ENCODE results near the gene TMEM255A. TPM values are rescaled to one million over a fixed set of nuclear protein-coding genes. Genes with fewer than 3 reads are reported as not detected.
A peak's percentile ranks its signal among the peaks of the same experiment; 100 is the strongest.

The TMEM255A gene
- total RNA-seq, 2 experiments from 2014 or later, result not detected

DNA sequence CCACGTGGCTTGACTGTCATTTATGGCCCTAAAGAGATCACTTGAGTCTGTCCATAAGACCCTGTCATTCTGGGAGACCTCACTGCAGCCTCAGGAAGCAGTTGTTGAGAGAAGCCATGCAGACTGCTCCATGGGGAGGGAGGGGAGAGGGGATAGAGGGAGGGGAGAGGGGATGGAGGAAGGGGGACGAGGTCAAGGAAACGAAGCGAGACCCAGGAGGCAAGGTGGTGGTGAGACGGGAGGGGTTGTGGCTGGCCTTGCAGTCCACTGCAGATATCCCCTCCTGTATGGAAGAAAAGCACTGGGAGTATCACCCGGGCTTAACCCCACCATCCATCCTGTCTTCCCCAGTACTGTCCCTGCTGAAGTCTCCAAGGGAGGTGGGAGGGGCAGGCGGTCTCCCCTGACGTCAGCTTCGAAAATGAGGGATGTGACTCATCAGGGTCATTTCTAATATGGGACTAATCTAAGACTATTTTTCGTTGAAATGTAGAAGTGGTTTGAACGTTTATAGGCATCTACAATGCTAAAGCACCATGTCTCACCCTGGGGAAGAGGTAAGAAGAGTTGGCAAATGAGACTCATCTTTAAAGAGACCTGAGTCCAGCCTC, 5.6 kb downstream of the TMEM255A start:
- intact Hi-C loops (cut with DNase I, micrococcal nuclease), result loop anchor here in 1 of 2 experiments (5.0 kb wide), 1 partner anchor 162 kb away; the partner anchor contains the start of gene LAMP2
- CTCF ChIA-PET, result no interaction called here
- H3K36me3 Mint-ChIP-seq (ENCODE audit: low read depth), result no peaks in the 10 kb centered on the region
- no peaks in the 10 kb centered on the region for H3K9me3 Mint-ChIP-seq (ENCODE audit: low read depth)
- no peak overlapping the region for H3K4me3 Mint-ChIP-seq
- no peak for DNase-seq
- no peak for ATAC-seq
- H3K27ac Mint-ChIP-seq, result no peak overlapping the region
- peaks cover 11% of the 10 kb centered on the region for H3K27me3 Mint-ChIP-seq
- H3K4me1 Mint-ChIP-seq, result peaks cover 28% of the 10 kb centered on the region
- POLR2A ChIA-PET, result no interaction called here

DNA sequence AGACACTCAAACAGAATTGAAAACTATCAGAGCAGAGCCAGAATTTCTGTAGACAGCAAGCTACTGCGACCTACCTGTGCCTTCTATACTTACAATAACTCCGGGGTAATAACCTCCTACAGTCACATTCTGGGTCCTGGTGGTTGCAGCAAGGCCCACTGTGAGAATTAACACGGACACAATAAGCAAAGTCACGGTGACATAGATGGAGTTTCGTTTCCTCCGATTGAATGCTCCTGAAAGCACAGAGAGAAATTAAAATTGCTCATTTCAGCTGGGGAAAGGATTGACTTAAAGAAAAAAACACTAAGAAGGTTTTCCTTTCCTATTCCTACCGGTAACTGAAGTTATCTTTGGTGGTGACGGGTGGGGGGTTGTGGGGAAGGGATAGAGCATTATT, 7.0 kb downstream of the TMEM255A start:
- Mint-ChIP-seq H3K27me3 (peaks cover 2% of the 10 kb centered on the region), H3K27ac (no peak overlapping the region), H3K36me3 (ENCODE audit: low read depth) (no peaks in the 10 kb centered on the region), H3K4me1 (peaks cover 22% of the 10 kb centered on the region), H3K4me3 (no peak overlapping the region), H3K9me3 (ENCODE audit: low read depth) (no peaks in the 10 kb centered on the region)
- ChIA-PET CTCF (no interaction called here), POLR2A (no interaction called here)
- intact Hi-C loops (cut with DNase I, micrococcal nuclease), result no loop called here
- ATAC-seq, result no peak
- no peak for DNase-seq

DNA sequence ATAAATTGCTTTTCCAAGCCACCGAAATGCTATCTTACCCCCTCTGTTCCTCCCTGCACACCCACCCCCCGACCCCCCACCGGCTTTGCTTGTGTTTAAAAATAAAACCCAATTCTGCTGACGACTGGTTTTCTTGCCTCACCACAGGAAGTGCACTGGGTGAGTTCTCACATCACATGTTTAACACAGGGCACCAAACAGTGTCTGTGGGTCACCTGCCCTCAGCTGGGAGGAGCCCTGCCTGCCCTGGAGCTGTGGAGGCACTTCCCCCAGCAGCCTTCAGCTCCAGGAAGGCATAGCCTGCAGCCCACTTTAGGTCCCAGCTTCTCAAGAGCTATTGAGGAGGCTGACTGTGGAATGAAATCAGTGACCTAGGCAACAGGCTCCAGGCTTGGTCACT, 8.8 kb downstream of the TMEM255A start:
- no peaks in the 10 kb centered on the region for H3K27me3 Mint-ChIP-seq
- H3K27ac Mint-ChIP-seq, result no peak overlapping the region
- H3K4me1 Mint-ChIP-seq, result peaks cover 21% of the 10 kb centered on the region
- ATAC-seq, result peak; percentile 98
- ChIA-PET POLR2A (no interaction called here), CTCF (no interaction called here)
- no peaks in the 10 kb centered on the region for H3K9me3 Mint-ChIP-seq (ENCODE audit: low read depth)
- DNase-seq, result peak; percentile 55
- no peak overlapping the region for H3K4me3 Mint-ChIP-seq
- intact Hi-C loops (cut with DNase I, micrococcal nuclease), result no loop called here
- no peaks in the 10 kb centered on the region for H3K36me3 Mint-ChIP-seq (ENCODE audit: low read depth)

DNA sequence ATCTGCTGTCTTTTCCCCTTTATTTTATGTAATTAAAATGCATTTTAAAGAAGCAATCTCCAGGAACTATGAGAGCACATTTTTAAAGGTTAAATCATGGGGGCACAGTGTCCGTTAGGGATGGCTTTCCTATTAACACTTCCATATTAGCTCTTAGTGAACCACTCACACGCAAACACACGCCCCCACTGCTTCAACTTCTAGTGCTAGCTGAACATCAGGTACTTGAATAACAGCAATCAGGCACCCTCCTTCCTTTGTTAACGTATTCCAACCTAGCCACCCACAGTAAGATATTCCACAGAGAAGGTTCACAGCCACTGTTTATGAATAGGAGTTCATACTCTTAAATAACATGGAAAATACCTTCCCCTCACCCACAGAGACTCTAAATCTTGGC, 9.3 kb downstream of the TMEM255A start:
- CTCF ChIA-PET, result no interaction called here
- no peaks in the 10 kb centered on the region for H3K27me3 Mint-ChIP-seq
- DNase-seq, result no peak
- no peak overlapping the region for H3K4me3 Mint-ChIP-seq
- no peaks in the 10 kb centered on the region for H3K9me3 Mint-ChIP-seq (ENCODE audit: low read depth)
- intact Hi-C loops (cut with DNase I, micrococcal nuclease), result no loop called here
- H3K27ac Mint-ChIP-seq, result peak overlapping the region; percentile 22
- POLR2A ChIA-PET, result no interaction called here
- H3K4me1 Mint-ChIP-seq, result peaks cover 19% of the 10 kb centered on the region
- ATAC-seq, result no peak
- no peaks in the 10 kb centered on the region for H3K36me3 Mint-ChIP-seq (ENCODE audit: low read depth)

DNA sequence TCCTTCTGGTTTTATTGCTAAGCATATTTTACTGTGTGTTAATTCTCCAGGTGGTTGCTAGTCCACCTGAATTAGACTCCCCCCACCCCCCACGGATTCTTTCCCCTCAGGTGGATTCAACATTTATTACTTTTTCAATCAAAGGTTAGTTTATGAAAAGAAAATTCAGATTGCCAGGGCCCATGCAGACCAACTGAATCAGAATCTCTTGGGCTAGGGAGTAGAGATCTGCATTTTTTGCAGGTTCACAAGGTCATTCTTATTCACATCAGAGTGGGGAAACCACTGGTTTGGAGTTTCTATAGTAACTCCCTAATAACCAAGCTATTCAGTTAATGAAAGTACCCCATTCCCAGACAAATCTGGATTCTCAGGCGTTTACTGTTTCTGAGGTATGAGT, 9.8 kb downstream of the TMEM255A start:
- ChIA-PET POLR2A (no interaction called here), CTCF (no interaction called here)
- intact Hi-C loops (cut with DNase I, micrococcal nuclease), result no loop called here
- H3K36me3 Mint-ChIP-seq (ENCODE audit: low read depth), result no peaks in the 10 kb centered on the region
- no peak for ATAC-seq
- H3K27ac Mint-ChIP-seq, result no peak overlapping the region
- H3K4me1 Mint-ChIP-seq, result peaks cover 15% of the 10 kb centered on the region
- H3K9me3 Mint-ChIP-seq (ENCODE audit: low read depth), result no peaks in the 10 kb centered on the region
- H3K4me3 Mint-ChIP-seq, result no peak overlapping the region
- no peak for DNase-seq
- H3K27me3 Mint-ChIP-seq, result no peaks in the 10 kb centered on the region

DNA sequence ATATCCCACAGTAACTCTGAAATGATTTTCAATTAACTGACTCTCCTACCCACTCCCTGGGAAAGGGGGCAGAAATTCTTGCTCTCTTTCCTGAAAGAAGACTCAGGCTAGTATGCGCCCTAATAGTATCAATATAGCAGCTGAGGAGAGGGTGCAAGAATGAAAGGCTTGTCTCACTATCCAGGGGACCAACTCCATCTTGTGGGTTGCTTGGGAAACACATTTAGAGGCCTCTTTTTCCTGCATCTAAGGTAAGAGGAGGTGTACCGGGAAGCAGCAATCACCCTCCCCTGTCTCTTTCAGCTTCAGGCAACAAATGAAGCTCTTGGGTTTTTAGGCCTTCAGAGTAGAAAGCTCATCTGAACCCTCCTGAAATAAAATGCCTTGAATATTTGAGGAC, 11.3 kb downstream of the TMEM255A start:
- no peak overlapping the region for H3K4me3 Mint-ChIP-seq
- H3K27me3 Mint-ChIP-seq, result no peaks in the 10 kb centered on the region
- peaks cover 16% of the 10 kb centered on the region for H3K4me1 Mint-ChIP-seq
- ATAC-seq (no peak), DNase-seq (no peak)
- POLR2A ChIA-PET, result no interaction called here
- H3K27ac Mint-ChIP-seq, result no peak overlapping the region
- CTCF ChIA-PET, result no interaction called here
- intact Hi-C loops (cut with DNase I, micrococcal nuclease), result no loop called here
- no peaks in the 10 kb centered on the region for H3K9me3 Mint-ChIP-seq (ENCODE audit: low read depth)
- no peaks in the 10 kb centered on the region for H3K36me3 Mint-ChIP-seq (ENCODE audit: low read depth)

DNA sequence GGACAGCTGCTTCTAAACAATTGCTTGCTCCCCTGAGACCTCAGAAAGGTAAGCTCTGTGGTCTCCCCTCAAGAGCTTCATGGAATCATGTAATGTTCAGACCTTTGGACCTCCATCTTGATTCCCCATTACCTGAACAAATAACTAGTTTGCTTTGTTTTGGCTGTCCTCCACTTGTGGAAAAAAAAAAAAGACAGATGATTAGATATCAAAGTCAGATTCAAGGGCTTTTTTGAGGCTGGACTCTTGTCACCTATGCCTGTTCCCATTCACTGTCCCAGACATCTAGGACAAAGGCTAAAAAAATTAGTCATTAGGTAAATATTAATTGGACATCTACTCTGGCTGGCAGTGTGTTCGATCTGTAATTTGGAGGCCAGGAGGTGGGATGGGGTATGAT, 13.3 kb downstream of the TMEM255A start:
- POLR2A ChIA-PET, result interaction anchor here (0.7 kb wide), 1 partner anchor 21 kb away, joined by 6 read pairs; no protein-coding TSS in a partner anchor
- ATAC-seq (no peak), DNase-seq (no peak)
- Mint-ChIP-seq H3K4me1 (peaks cover 19% of the 10 kb centered on the region), H3K36me3 (ENCODE audit: low read depth) (no peaks in the 10 kb centered on the region), H3K27me3 (no peaks in the 10 kb centered on the region), H3K9me3 (ENCODE audit: low read depth) (no peaks in the 10 kb centered on the region), H3K27ac (no peak overlapping the region), H3K4me3 (no peak overlapping the region)
- intact Hi-C loops (cut with DNase I, micrococcal nuclease), result no loop called here
- CTCF ChIA-PET, result interaction anchor here (1.3 to 1.4 kb wide), 2 partner anchors 11 to 14 kb away, joined by 4 to 6 read pairs; no protein-coding TSS in a partner anchor

DNA sequence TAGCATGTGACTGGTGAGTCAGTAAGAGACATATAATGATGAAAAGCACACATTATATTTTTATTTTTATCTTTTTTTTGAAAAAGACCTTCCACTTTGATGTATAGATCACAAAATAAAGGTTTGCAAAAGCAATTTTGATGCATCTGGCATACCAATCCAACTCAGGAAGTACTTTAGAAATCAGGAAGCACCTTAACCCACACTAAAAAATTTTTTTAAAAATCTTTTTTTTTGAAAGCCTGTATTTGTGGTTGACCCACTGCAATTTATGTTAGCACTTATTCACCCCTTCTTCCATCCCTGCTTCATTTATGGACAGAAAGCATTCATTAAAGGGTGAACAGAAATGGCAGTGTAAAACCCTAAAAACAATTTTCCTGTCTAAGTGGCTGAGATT, 16.6 kb downstream of the TMEM255A start:
- H3K9me3 Mint-ChIP-seq (ENCODE audit: low read depth), result no peaks in the 10 kb centered on the region
- H3K36me3 Mint-ChIP-seq (ENCODE audit: low read depth), result no peaks in the 10 kb centered on the region

DNA sequence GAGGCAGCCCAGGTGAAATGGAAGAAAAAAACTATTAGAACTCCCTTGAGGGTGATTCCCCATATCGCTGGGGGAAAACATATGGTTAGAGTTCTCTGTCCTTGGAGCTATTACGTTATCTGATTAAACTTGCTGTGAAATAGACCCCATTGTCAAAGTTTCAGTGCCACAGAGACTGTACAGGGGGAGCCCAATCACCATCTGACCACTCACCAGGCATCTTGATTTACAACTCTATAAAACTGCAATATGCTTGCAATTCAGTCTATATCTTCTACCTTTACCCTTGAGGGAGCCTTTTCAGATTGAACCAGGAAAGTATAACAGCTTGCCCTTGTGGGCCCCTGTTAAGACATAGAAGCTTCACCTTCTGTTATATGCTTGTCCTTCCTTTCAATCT, 18.2 kb downstream of the TMEM255A start:
- Mint-ChIP-seq H3K36me3 (ENCODE audit: low read depth) (no peaks in the 10 kb centered on the region), H3K4me1 (peaks cover 7% of the 10 kb centered on the region), H3K27me3 (no peaks in the 10 kb centered on the region), H3K27ac (no peak overlapping the region), H3K4me3 (no peak overlapping the region), H3K9me3 (ENCODE audit: low read depth) (no peaks in the 10 kb centered on the region)
- CTCF ChIA-PET, result no interaction called here
- intact Hi-C loops (cut with DNase I, micrococcal nuclease), result no loop called here
- no peak for DNase-seq
- ATAC-seq, result no peak
- POLR2A ChIA-PET, result no interaction called here

More for the DNA sequence above, 16.6 kb downstream of the TMEM255A start:
- no peak overlapping the region for H3K27ac Mint-ChIP-seq
- intact Hi-C loops (cut with DNase I, micrococcal nuclease), result no loop called here
- ChIA-PET CTCF (interaction anchor here (0.9 kb wide), 1 partner anchor 11 kb away, joined by 3 read pairs; no protein-coding TSS in a partner anchor), POLR2A (no interaction called here)
- H3K4me1 Mint-ChIP-seq, result peaks cover 7% of the 10 kb centered on the region
- H3K27me3 Mint-ChIP-seq, result no peaks in the 10 kb centered on the region
- DNase-seq, result no peak
- no peak overlapping the region for H3K4me3 Mint-ChIP-seq
- ATAC-seq, result no peak

DNA sequence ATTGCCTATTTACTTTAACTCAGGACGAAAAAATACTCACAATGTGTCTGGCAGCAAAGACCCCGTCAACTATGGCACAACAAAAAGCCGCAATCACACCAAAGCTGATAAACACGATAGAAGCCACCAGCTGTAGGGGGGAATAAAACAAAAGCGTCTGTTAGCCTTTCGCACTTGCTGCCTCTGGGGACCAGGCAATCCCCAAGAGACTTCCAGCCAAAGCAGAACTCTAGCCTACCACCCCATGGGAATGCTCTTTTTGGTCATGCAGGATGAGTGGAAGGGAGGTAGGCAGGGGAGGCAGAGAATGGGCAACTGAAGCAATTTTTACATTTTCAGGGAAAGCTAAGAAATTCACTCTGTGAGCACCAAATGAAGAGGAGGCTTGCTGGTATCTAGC, 20.1 kb downstream of the TMEM255A start:
- H3K27ac Mint-ChIP-seq, result no peak overlapping the region
- ATAC-seq, result no peak
- no peaks in the 10 kb centered on the region for H3K36me3 Mint-ChIP-seq (ENCODE audit: low read depth)
- H3K4me1 Mint-ChIP-seq, result peaks cover 7% of the 10 kb centered on the region
- intact Hi-C loops (cut with DNase I, micrococcal nuclease), result no loop called here
- no peak overlapping the region for H3K4me3 Mint-ChIP-seq
- no peaks in the 10 kb centered on the region for H3K27me3 Mint-ChIP-seq
- ChIA-PET POLR2A (no interaction called here), CTCF (interaction anchor here (1.0 kb wide), 1 partner anchor 77 kb away, joined by 4 read pairs; no protein-coding TSS in a partner anchor)
- DNase-seq, result no peak
- no peaks in the 10 kb centered on the region for H3K9me3 Mint-ChIP-seq (ENCODE audit: low read depth)

DNA sequence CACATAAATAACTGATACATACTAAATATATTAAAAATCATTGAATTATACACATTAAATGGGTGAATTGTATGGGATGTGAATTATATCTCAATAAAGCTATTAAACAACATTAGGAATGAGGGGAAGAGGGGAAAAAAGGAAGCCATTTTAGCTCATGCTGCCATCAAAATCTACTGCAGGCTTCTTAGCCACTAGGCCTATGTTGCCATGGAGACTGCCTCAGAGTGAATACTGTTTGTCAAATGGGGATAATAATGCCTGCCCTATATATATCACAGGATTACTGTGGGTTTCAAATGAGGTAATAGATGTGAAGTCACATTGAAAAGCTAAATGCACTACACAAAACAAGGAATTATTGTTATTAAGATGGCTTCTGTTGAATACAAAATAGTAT, 21.2 kb downstream of the TMEM255A start:
- CTCF ChIA-PET, result interaction anchor here (1.0 kb wide), 1 partner anchor 76 kb away, joined by 4 read pairs; no protein-coding TSS in a partner anchor
- POLR2A ChIA-PET, result no interaction called here

DNA sequence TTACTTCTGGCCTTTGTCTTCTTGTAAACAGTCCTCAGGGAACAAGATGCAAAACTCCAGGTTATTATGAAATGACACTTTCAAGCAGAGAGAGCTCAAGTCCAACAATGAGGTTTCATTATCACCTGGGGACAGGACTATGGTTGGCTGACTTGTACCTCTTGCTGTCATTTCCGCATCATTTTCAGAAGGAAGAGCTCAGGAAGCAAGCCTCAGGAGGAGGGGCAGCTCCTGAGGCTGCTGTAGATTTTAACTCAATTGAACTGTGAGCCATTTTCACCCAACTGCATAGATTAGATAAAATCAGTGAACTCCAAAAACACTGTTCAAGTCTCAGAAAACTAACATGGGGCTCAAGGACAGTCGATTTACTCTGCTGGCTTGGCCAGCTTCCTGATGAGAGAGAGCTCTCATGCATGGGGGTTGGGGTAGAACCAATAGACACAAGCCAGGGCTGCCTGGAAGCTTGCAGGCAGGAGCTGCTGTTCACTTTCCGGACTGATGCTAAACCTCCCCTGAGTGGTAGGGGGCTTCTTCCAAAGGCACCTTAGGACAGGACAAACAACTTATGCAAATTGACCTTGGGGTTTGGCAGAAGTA, 23.6 kb downstream of the TMEM255A start:
- H3K4me3 Mint-ChIP-seq, result no peak overlapping the region
- ChIA-PET CTCF (interaction anchor here (1.0 to 1.2 kb wide), 2 partner anchors 21 to 31 kb away, joined by 3 read pairs; no protein-coding TSS in a partner anchor), POLR2A (no interaction called here)
- H3K27ac Mint-ChIP-seq, result no peak overlapping the region
- intact Hi-C loops (cut with DNase I, micrococcal nuclease), result no loop called here
- no peaks in the 10 kb centered on the region for H3K36me3 Mint-ChIP-seq (ENCODE audit: low read depth)
- ATAC-seq (no peak), DNase-seq (no peak)
- H3K27me3 Mint-ChIP-seq, result peaks cover 2% of the 10 kb centered on the region
- H3K4me1 Mint-ChIP-seq, result no peaks in the 10 kb centered on the region
- H3K9me3 Mint-ChIP-seq (ENCODE audit: low read depth), result no peaks in the 10 kb centered on the region

More for the DNA sequence above, 21.2 kb downstream of the TMEM255A start:
- Mint-ChIP-seq H3K36me3 (ENCODE audit: low read depth) (no peaks in the 10 kb centered on the region), H3K4me1 (peaks cover 5% of the 10 kb centered on the region), H3K9me3 (ENCODE audit: low read depth) (no peaks in the 10 kb centered on the region), H3K27ac (no peak overlapping the region), H3K27me3 (no peaks in the 10 kb centered on the region), H3K4me3 (no peak overlapping the region)
- intact Hi-C loops (cut with DNase I, micrococcal nuclease), result no loop called here
- DNase-seq, result no peak
- no peak for ATAC-seq
